Measurements from ENCODE around the gene CSTPP1. TPM values are rescaled to one million over a fixed set of nuclear protein-coding genes. Genes with fewer than 3 reads are reported as not detected.

Gene CSTPP1
- total and polyA plus RNA-seq, 2 donors (not counting 1 experiment from before 2014, with no cell fraction given): 11.5 to 29.0 TPM

DNA sequence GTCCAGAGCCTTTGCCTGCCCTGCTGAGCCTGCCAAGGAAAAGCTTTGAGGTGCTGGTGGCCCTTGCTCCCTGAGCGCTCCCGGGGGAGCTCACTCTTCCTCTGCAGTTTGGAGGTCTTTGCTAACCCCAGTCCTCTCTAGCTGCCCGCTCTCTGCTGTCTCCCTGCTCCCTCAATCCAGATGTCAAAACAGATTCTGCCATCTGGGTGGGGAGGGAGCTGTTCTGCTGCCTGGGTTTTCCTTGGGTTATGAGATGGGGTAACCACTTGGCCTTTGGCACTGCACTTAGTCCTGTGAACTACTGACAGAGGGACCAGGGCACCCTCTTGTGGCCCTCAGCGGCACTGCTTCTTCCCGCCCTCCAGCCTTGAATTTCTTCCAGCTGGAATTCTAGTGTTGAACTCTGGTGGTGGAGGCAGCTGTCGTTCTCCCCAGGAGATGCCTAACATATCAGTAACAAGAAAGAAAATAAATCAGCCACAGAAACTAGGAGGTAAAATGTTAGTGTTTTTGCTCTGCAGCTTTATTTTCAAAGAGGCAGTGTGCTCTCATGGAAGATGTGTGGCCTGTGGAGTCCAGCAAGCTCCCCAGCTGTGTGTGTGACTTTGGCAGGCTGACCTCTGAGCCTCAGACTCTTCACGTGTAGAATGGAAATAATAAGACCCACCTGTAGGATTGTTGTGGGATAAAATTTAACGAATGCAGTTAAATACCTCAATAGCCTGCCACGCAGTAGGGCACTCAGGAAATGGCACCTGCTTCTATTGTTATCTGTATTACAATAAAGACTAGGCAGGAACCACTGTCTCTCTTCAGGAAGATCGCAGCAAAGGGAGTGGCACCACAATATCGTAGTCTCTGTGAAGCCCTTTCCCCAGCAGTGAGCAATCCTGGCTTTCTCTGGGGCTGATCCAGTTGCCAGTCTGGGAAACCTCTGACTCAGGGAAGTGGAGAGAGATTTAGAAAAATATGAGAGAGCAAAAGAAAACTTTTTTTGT lies 216.7 kb downstream of the CSTPP1 start:
- H3K4me3 ChIP-seq (ENCODE audit: control extremely low read depth in 1 of 5, extremely low read depth in 1 of 5, insufficient read depth in 1 of 5, low read depth in 2 of 5, low read length in 4 of 5): no peak overlapping the region
- WGBS (ENCODE audit: insufficient coverage): 76% methylated on average over 5 of the region's 11 CpGs
- ATAC-seq (ENCODE audit: low read depth): peak; percentile 61

More for the DNA sequence above, 216.7 kb downstream of the CSTPP1 start:
- peak; percentile 67 for DNase-seq
- no peaks in the 10 kb centered on the region for H3K27me3 ChIP-seq (replicated peaks in 1 of 4; ENCODE audit: control extremely low read depth in 1 of 4, control insufficient read depth in 3 of 4, insufficient read depth in 4 of 4, low read length in 3 of 4)
- no peaks in the 10 kb centered on the region for H3K27me3 Mint-ChIP-seq
- TF ChIP-seq, protein P1, sequence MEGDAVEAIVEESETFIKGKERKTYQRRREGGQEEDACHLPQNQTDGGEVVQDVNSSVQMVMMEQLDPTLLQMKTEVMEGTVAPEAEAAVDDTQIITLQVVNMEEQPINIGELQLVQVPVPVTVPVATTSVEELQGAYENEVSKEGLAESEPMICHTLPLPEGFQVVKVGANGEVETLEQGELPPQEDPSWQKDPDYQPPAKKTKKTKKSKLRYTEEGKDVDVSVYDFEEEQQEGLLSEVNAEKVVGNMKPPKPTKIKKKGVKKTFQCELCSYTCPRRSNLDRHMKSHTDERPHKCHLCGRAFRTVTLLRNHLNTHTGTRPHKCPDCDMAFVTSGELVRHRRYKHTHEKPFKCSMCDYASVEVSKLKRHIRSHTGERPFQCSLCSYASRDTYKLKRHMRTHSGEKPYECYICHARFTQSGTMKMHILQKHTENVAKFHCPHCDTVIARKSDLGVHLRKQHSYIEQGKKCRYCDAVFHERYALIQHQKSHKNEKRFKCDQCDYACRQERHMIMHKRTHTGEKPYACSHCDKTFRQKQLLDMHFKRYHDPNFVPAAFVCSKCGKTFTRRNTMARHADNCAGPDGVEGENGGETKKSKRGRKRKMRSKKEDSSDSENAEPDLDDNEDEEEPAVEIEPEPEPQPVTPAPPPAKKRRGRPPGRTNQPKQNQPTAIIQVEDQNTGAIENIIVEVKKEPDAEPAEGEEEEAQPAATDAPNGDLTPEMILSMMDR (IDR thresholded peaks at IDR 0.05): peak; percentile 84
- no peak for TF ChIP-seq EZH2 (IDR thresholded peaks at IDR 0.05; ENCODE audit: borderline replicate concordance, insufficient read depth, low read depth, low read length, poor library complexity, severe bottlenecking)
- no peaks in the 10 kb centered on the region for H4K20me1 ChIP-seq (ENCODE audit: control insufficient read depth, insufficient read depth, low read length, poor library complexity, severe bottlenecking)
- H3K79me2 ChIP-seq (ENCODE audit: control insufficient read depth, insufficient read depth, low read length): no peaks in the 10 kb centered on the region
- H3K27ac ChIP-seq (ENCODE audit: low read length in 2 of 2): no peak overlapping the region
- no peaks in the 10 kb centered on the region for H3K36me3 ChIP-seq (replicated peaks in 1 of 2; ENCODE audit: control extremely low read depth in 1 of 2, control insufficient read depth in 1 of 2, extremely low read depth in 1 of 2, insufficient read depth in 2 of 2, low read length in 1 of 2)
- H3K4me3 Mint-ChIP-seq: peak overlapping the region; percentile 14
- no peak overlapping the region for H2AFZ ChIP-seq (ENCODE audit: insufficient read depth, low read depth, low read length, poor library complexity, severe bottlenecking)
- intact Hi-C loops (cut with micrococcal nuclease): no loop called here
- no peaks in the 10 kb centered on the region for H3K9me3 ChIP-seq (ENCODE audit: control extremely low read depth in 1 of 3, control insufficient read depth in 2 of 3, insufficient read depth in 1 of 3, low read length in 2 of 3)
- H3K27ac Mint-ChIP-seq: no peak overlapping the region
- H3K4me1 ChIP-seq (ENCODE audit: control insufficient read depth in 2 of 2, insufficient read depth in 2 of 2, low read length in 2 of 2): peaks cover 19 to 36% of the 10 kb centered on the region in 2 donors
- CTCF ChIA-PET: interaction anchor here (0.5 to 4.8 kb wide), 29 partner anchors 8 to 332 kb away, joined by 3 to 35 read pairs (median 4); partner anchors contain the start of genes ACP2 and CSTPP1
- peaks cover 35% of the 10 kb centered on the region for H3K4me1 Mint-ChIP-seq
- H3K9me3 Mint-ChIP-seq (ENCODE audit: insufficient read depth): no peaks in the 10 kb centered on the region
- peak overlapping the region; percentile 31 for H3K9ac ChIP-seq (ENCODE audit: low read length)
- POLR2A ChIA-PET: interaction anchor here (0.5 to 0.6 kb wide), 3 partner anchors 237 to 263 kb away, joined by 3 to 7 read pairs (median 3); no protein-coding TSS in a partner anchor
- H3K4me2 ChIP-seq (replicated peaks; ENCODE audit: low read depth, low read length, poor library complexity, severe bottlenecking): peak overlapping the region; percentile 53
